ENCODE data around the gene HDAC8.

DNA sequence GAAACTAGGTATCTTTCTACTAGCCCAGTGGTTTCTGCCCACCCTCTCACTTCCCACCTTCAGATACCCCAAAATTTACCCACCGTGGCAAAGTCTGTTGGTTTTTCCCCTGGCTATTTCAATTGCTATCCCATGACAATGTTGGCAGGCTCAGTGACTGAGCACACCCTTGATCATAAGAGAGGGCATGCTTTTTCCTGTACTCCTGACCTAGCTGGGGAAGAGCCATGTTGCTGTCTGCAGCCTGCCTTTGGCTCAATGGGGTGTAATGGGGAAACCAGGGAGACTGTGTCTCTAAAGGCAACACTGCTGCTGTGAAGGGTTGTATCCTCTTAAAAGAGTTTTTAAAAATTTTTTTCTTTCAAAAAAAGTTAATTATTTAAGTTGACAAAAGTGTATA, 176.5 kb downstream of the HDAC8 start:
- TF ChIP-seq, protein P1, sequence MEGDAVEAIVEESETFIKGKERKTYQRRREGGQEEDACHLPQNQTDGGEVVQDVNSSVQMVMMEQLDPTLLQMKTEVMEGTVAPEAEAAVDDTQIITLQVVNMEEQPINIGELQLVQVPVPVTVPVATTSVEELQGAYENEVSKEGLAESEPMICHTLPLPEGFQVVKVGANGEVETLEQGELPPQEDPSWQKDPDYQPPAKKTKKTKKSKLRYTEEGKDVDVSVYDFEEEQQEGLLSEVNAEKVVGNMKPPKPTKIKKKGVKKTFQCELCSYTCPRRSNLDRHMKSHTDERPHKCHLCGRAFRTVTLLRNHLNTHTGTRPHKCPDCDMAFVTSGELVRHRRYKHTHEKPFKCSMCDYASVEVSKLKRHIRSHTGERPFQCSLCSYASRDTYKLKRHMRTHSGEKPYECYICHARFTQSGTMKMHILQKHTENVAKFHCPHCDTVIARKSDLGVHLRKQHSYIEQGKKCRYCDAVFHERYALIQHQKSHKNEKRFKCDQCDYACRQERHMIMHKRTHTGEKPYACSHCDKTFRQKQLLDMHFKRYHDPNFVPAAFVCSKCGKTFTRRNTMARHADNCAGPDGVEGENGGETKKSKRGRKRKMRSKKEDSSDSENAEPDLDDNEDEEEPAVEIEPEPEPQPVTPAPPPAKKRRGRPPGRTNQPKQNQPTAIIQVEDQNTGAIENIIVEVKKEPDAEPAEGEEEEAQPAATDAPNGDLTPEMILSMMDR (IDR thresholded peaks at IDR 0.05), result no peak
- TF ChIP-seq EZH2 (IDR thresholded peaks at IDR 0.05; ENCODE audit: borderline replicate concordance, insufficient read depth, low read depth, low read length, poor library complexity, severe bottlenecking), result no peak

Measured in B cell (primary cell).